CD4-positive, alpha-beta T cell (primary cell): ENCODE measurements around the gene KRT83. TPM values are rescaled to one million over a fixed set of nuclear protein-coding genes. Genes with fewer than 3 reads are reported as not detected.

ENCODE experiments used
- ATAC-seq: fragments of 200-7000 bp; cut with Tn5 transposase; one replicate; pipeline ENCODE4 v1.10.0; 2022; ENCODE audit warnings: mild to moderate bottlenecking; ENCODE audit not compliant: poor library complexity
- CTCF ChIA-PET: fragments of 350-600 bp; sonication (Branson Sonifier 250); formaldehyde crosslinking; loops from one replicate; lab custom pipeline; 2021; ENCODE audit warnings: antibody characterized with exemption, inconsistent platforms; lab: Charles Lee
- POLR2A ChIA-PET: fragments of 350-600 bp; sonication (Branson Sonifier 250); formaldehyde crosslinking; loops from one replicate; lab custom pipeline; 2021; ENCODE audit warnings: antibody characterized with exemption, inconsistent platforms; lab: Charles Lee
- DNase-seq, 14 experiments: peaks; one replicate each; pipeline ENCODE4 v3.0.0-alpha.2; 2013 to 2020; ENCODE audit warnings: mixed read lengths in 2 of 14
- H3K27ac ChIP-seq, 2 donors: one replicate each; pipeline versions ENCODE4 v1.5.1 to v1.7.0; 2013; ENCODE audit warnings: low read length in 2 of 2, low read depth in 1 of 2, mild to moderate bottlenecking in 1 of 2
- H3K27me3 ChIP-seq, 2 experiments: 1 replicate in 1 of 2; 2 replicates in 1 of 2; pipeline versions ENCODE4 v1.6.1 to v1.7.0; 2013; ENCODE audit warnings: low read length in 2 of 2, control low read depth in 1 of 2, mild to moderate bottlenecking in 1 of 2, moderate library complexity in 1 of 2; ENCODE audit not compliant: insufficient read depth in 2 of 2, control insufficient read depth in 1 of 2
- H3K36me3 ChIP-seq: one replicate; pipeline ENCODE4 v1.6.1; 2013; ENCODE audit warnings: low read length, control low read depth; ENCODE audit not compliant: insufficient read depth
- H3K4me1 ChIP-seq: one replicate; pipeline ENCODE4 v1.6.1; 2013; ENCODE audit warnings: low read length, control low read depth; ENCODE audit not compliant: insufficient read depth
- H3K4me3 ChIP-seq: one replicate; pipeline ENCODE4 v1.5.1; 2013; ENCODE audit warnings: mild to moderate bottlenecking, low read length, moderate library complexity
- H3K9me3 ChIP-seq, 2 experiments: 1 replicate in 1 of 2; 2 replicates in 1 of 2; pipeline versions ENCODE4 v1.6.1 to v1.7.0; 2013; ENCODE audit warnings: low read length in 2 of 2, mild to moderate bottlenecking in 2 of 2, control low read depth in 1 of 2, moderate library complexity in 1 of 2; ENCODE audit not compliant: control insufficient read depth in 1 of 2, insufficient read depth in 1 of 2
- H3K27ac Mint-ChIP-seq: one replicate; pipeline ENCODE4 v1.8.0; 2020; ENCODE audit warnings: mixed read lengths
- H3K27me3 Mint-ChIP-seq: one replicate; pipeline ENCODE4 v1.8.0; 2021; ENCODE audit warnings: mixed read lengths
- H3K36me3 Mint-ChIP-seq: one replicate; pipeline ENCODE4 v1.8.0; 2021; ENCODE audit warnings: low read depth, mixed read lengths
- H3K4me1 Mint-ChIP-seq: one replicate; pipeline ENCODE4 v1.8.0; 2021; ENCODE audit warnings: low read depth, mixed read lengths
- H3K4me3 Mint-ChIP-seq: one replicate; pipeline ENCODE4 v1.8.0; 2020; ENCODE audit warnings: mild to moderate bottlenecking, mixed read lengths
- H3K9me3 Mint-ChIP-seq: one replicate; pipeline ENCODE4 v1.8.0; 2020; ENCODE audit warnings: mixed read lengths
- intact Hi-C, 2 experiments: fragments of 100-400 bp; cut with DNase I in 1 of 2; cut with micrococcal nuclease in 1 of 2; formaldehyde crosslinking; loops; one replicate each; pipeline versions ENCODE4 v1.15.1 to v1.9.0; 2023 to 2025; cut with DNase I, micrococcal nuclease
- total RNA-seq, 174 experiments: library from RNA in 2 of 174; stranded (reverse) in 2 of 174; gene quantifications; one replicate each; pipeline ENCODE4 v1.2.3 and lab custom pipeline; 2021 to 2026
- TF ChIP-seq, protein P1 (sequence below): fragments of 200-600 bp; IDR thresholded peaks from one replicate; pipeline ENCODE4 v1.8.0; 2022; ENCODE audit warnings: antibody characterized with exemption, mild to moderate bottlenecking

Gene KRT83
- total RNA-seq, 2 experiments from 2014 or later, result not detected

DNA sequence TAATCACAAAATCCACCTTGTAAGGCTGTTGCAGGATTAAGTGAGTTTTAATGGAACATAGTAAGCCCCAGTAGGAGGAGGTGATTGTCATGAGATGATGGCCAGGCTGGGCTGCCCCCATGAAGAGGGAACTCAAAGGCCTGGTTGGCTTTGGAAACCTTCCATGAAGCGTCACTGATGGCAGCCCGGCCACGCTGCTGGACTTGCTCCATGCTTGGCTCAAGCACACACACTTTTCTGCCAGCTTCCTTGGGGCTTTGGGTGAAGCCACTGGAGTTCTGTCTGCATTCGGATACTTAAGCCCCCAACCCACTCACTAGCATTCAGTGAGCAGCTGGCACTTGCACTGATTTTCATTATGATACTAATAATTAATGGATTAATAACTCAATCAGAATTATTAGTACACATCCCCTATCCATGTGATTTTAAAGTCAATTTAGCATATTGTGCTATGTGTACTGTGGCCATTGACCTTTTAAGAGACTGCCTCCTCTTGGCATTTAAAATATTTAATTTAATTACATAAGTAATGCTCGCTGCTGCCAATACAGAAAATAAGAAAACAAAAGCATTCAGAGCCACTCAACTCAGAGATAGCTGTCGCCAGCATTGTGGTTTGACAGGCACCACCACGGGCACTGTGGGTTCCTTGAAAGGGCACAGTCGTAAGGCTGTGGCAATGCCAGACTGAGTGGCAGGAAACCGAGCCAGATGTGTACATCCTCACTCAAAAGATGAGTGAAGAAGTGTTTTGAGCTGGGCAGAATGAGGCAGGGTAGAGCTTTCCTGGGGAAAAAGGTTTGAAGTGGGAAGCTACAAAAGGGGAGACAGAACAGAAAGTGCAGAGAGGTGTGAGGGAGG is 30.2 kb upstream of the KRT83 start:
- Histone ChIP-seq H3K4me3 (no peak overlapping the region), H3K27ac (no peak overlapping the region), H3K27me3 (no peaks in the 10 kb centered on the region), H3K4me1 (peaks cover 22% of the 10 kb centered on the region), H3K36me3 (no peaks in the 10 kb centered on the region), H3K9me3 (no peaks in the 10 kb centered on the region)
- H3K9me3 Mint-ChIP-seq, result no peaks in the 10 kb centered on the region
- ChIA-PET CTCF (interaction anchor here (2.6 kb wide), 1 partner anchor 24 kb away, joined by 10 read pairs; no protein-coding TSS in a partner anchor), POLR2A (interaction anchor here (0.6 to 1.2 kb wide), 2 partner anchors 11 to 24 kb away, joined by 3 to 4 read pairs; no protein-coding TSS in a partner anchor)
- H3K27ac Mint-ChIP-seq, result peak overlapping the region; percentile 28
- H3K4me1 Mint-ChIP-seq, result peaks cover 25% of the 10 kb centered on the region
- TF ChIP-seq, protein P1, sequence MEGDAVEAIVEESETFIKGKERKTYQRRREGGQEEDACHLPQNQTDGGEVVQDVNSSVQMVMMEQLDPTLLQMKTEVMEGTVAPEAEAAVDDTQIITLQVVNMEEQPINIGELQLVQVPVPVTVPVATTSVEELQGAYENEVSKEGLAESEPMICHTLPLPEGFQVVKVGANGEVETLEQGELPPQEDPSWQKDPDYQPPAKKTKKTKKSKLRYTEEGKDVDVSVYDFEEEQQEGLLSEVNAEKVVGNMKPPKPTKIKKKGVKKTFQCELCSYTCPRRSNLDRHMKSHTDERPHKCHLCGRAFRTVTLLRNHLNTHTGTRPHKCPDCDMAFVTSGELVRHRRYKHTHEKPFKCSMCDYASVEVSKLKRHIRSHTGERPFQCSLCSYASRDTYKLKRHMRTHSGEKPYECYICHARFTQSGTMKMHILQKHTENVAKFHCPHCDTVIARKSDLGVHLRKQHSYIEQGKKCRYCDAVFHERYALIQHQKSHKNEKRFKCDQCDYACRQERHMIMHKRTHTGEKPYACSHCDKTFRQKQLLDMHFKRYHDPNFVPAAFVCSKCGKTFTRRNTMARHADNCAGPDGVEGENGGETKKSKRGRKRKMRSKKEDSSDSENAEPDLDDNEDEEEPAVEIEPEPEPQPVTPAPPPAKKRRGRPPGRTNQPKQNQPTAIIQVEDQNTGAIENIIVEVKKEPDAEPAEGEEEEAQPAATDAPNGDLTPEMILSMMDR, result no peak
- ATAC-seq (peak; percentile 99), DNase-seq (peak; percentile 37 to 86 (median 60))
- intact Hi-C loops, result no loop called here
- H3K27me3 Mint-ChIP-seq, result no peaks in the 10 kb centered on the region
- peak overlapping the region; percentile 36 for H3K4me3 Mint-ChIP-seq
- H3K36me3 Mint-ChIP-seq, result no peaks in the 10 kb centered on the region

DNA sequence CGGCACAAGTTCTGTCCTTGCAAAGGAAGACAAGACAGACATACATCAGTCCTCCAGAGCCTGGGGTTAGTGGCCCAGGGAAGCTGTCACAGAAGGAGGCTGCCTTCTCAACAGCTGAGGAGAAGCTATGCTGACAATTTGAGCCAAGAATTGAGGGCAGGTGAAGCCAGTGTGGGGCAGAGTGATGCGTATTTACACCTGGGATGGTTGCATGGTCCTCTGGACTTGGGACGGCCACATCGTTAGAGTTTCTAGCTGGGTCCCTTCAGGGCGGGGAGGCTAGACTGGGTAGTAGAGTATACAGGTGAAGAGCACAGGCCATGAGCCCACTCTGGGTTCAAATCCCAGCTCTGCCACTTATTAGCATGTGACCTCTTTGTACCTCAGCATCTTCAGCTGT is 29.6 kb upstream of the KRT83 start:
- Mint-ChIP-seq H3K36me3 (no peaks in the 10 kb centered on the region), H3K27me3 (no peaks in the 10 kb centered on the region), H3K4me1 (peaks cover 25% of the 10 kb centered on the region), H3K27ac (no peak overlapping the region), H3K4me3 (no peak overlapping the region), H3K9me3 (no peaks in the 10 kb centered on the region)
- ATAC-seq (no peak), DNase-seq (no peak)
- H3K27ac ChIP-seq, result no peak overlapping the region
- intact Hi-C loops, result no loop called here
- ChIA-PET CTCF (no interaction called here), POLR2A (no interaction called here)
- TF ChIP-seq, protein P1, result no peak
- H3K9me3 ChIP-seq, result no peaks in the 10 kb centered on the region
- peaks cover 22% of the 10 kb centered on the region for H3K4me1 ChIP-seq
- no peaks in the 10 kb centered on the region for H3K27me3 ChIP-seq
- H3K36me3 ChIP-seq, result no peaks in the 10 kb centered on the region
- H3K4me3 ChIP-seq, result no peak overlapping the region

DNA sequence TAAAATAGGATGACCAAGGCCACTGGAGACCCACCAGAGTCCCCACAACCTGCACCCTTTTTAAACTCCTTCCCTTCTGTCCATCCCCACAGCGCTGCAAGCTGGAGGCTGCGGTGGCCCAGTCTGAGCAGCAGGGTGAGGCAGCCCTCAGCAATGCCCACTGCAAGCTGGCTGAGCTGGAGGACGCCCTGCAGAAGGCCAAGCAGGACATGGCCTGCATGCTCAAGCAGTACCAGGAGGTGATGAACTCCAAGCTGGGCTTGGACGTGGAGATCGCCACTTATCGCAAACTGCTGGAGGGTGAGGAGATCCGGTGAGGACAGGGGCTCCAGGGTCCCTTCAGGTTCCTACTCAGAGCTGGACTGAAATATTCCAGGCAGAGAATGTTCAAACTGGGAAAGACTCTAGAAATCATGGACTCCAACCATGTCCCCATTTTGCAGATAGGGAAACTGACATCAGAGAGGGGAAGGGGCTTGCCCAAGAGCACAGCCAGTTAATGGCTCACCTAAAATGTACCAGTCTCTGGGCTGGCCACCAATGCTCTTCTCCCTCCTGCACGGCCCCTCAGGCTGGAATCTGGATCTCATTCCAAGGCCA is 28.9 kb upstream of the KRT83 start:
- no peak overlapping the region for H3K27ac Mint-ChIP-seq
- intact Hi-C loops, result no loop called here

More for the DNA sequence above, 28.9 kb upstream of the KRT83 start:
- Histone ChIP-seq H3K36me3 (no peaks in the 10 kb centered on the region), H3K4me3 (no peak overlapping the region), H3K9me3 (no peaks in the 10 kb centered on the region), H3K27me3 (no peaks in the 10 kb centered on the region), H3K27ac (no peak overlapping the region), H3K4me1 (peaks cover 22% of the 10 kb centered on the region)
- no peaks in the 10 kb centered on the region for H3K9me3 Mint-ChIP-seq
- no peak overlapping the region for H3K4me3 Mint-ChIP-seq
- no peaks in the 10 kb centered on the region for H3K36me3 Mint-ChIP-seq
- TF ChIP-seq, protein P1, result no peak
- peaks cover 25% of the 10 kb centered on the region for H3K4me1 Mint-ChIP-seq
- ChIA-PET CTCF (no interaction called here), POLR2A (no interaction called here)
- ATAC-seq (no peak), DNase-seq (peak in 1 of 14 experiments; percentile 24)
- H3K27me3 Mint-ChIP-seq, result no peaks in the 10 kb centered on the region
